Stimulated activated CD4-positive, alpha-beta T cell treated with anti-CD3 and anti-CD28 coated beads, TNF-alpha, amount 100 ng/mL, for 48 hours (primary cell): ENCODE measurements around the gene PTGR3.
"Not testable (repeated sequence)": the region's sequence is repeated elsewhere in the genome, so short reads cannot be mapped to it uniquely, and the experiment has no call there.

Source experiments
- DNase-seq, 3 donors: peaks; one replicate each; pipeline ENCODE4 v3.0.0-alpha.2; 2020; ENCODE audit warnings: low read depth in 3 of 3

The PTGR3 gene

GRCh38 chr18:75202696-75203365, 6.1 kb downstream of the PTGR3 start:
- DNase-seq, result no peak

- no peak for DNase-seq
Observed at GRCh38 chr18:75201282-75202270, 7.4 kb downstream of the PTGR3 start.

GRCh38 chr18:75200605-75201280, 8.2 kb downstream of the PTGR3 start:
- no peak for DNase-seq

DNA sequence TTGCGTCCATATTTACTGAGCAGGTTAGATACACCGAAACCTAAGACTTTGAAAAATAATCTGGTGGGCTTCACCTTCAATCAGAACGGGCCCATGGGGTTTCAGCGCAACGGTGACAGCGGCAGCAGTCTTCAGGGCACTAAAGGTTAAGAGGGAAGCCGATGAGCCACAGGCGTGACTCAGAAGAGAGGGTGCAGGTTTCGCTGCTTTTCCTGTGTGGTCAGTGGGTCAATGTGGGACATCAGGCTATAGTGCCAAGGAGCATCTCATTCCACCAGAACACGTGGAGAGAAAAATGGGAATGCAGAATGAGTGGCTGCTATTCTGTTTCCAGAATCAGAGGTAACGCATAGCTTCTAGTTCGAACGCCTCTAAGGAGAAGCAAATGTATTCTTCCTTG, 8.9 kb downstream of the PTGR3 start:
- no peak for DNase-seq

- no peak for DNase-seq
Observed at GRCh38 chr18:75199327-75199726, 9.6 kb downstream of the PTGR3 start.

GRCh38 chr18:75198036-75198435, 10.9 kb downstream of the PTGR3 start:
- DNase-seq, result no peak

GRCh38 chr18:75192899-75193298, 16.0 kb downstream of the PTGR3 start:
- DNase-seq, result no peak

DNA sequence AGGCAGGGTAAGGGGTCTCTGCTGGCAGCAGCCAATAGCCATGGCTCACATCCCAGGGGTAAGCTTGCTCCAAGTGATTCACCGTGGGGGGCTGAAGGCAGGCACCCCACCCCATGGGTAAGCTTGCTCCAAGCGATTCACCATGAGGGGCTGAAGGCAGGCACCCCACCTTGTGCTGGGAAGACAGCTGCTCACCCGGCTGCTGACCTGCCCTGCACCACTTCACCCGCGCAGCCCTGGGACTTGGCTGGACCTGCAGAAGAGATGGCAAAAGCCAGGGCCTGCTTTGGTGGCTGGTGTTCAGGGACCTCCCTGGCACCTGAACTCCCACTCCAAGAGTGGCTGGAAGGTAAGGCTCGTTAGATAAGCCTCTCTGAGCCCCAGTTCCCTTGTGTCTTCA, 19.2 kb downstream of the PTGR3 start:
- no peak for DNase-seq

- DNase-seq, result not testable (repeated sequence)
Observed at GRCh38 chr18:75187702-75188101, 21.2 kb downstream of the PTGR3 start.

GRCh38 chr18:75185460-75185859, 23.5 kb downstream of the PTGR3 start:
- no peak for DNase-seq

GRCh38 chr18:75183973-75184493, 24.9 kb downstream of the PTGR3 start:
- no peak for DNase-seq

DNA sequence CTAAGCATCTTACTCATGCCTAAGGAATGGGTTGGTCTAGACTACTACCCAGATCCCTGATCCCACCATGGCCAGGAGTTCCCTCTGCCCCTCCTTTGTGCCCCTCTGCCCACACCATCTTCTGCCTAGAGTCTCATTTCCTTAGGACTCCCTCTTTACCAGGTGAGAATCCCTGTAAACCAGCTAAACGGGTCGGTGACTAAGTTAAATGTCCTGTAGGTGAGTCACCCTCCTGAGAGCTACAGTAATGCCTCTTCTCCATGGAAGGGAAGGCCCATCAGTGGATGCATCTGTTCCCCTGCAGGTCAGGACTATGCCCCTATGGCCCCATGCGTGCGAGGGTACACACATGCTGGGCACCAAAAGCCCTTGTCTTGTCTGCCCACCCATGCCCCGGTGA, 25.4 kb downstream of the PTGR3 start:
- DNase-seq, result no peak

DNA sequence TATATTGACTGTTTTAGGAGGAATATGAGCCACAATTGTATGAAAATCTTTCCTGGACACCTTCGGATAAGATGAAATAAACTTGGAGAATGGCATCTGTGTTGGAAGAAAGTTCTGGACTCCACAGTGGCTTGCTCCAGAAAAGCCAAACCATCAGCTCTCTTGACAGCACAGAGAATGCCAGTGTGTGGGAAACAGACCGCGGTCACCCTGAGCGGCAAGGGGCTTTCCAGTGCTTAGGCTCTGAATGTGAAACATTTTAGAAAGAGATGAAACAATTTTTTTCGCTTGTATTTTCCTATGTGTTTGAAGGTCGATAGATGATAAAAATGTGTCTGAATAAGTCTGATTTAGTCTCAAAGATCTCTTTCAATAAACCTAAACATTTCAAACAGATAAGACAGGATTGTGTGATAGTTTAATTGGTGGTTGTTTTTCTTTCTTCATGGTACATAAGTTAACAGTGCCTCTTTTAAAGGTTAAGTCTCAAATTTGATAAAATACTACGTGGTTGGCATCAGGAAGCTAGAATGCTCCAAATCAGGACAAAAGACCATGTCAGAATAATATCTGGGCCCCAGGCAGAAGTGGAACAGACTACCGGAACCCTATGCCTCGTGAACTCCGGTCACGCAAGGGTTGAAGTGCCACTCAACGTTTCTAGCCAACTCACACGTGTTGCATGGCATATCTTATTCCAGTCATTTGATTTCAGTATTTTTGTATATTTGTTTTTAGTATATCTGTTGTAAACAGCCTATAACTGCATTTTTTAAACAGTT, 28.9 kb downstream of the PTGR3 start:
- no peak for DNase-seq

- DNase-seq, result no peak
Observed at GRCh38 chr18:75178376-75178775, 30.6 kb downstream of the PTGR3 start.

DNA sequence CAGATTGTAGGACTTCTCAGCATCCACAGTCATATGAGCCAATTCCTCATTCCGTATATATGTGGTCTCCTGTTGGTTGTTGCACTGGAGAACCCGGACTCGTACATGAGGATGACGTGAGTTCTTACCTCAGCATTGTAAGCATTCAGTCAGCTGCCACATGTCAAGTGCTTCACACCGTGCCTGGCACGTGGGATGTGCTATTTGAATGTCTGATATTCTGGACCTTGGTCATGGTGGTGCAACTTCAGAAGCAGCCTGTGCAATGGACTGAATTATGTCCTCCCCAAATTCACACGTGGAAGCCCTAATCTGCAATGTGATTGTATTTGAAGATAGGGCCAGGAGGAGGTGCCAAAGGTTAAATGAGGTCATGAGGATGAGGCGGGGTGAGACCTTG, 32.1 kb downstream of the PTGR3 start:
- no peak for DNase-seq

DNA sequence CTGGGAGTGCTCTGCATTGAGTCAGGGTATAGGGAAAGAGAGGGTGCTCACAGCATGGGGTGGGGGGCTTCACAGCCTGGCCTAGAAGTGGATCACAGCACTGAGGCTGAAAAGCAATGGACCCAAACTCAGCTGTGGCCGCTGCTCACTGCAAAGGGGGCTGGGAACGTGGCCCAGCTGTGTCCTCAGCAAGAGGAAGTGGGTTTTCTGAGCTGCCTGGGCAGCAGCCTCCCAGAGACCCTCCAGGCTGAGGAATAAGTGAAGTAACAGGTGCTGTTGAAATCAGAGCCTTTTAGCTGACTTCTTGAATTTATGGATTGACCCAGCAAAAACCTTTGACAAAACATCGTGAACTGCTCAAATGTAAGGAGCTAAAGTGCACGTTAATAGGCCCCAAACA, 35.2 kb downstream of the PTGR3 start:
- no peak for DNase-seq

- no peak for DNase-seq
Observed at GRCh38 chr18:75173125-75173432, 35.9 kb downstream of the PTGR3 start.

DNA sequence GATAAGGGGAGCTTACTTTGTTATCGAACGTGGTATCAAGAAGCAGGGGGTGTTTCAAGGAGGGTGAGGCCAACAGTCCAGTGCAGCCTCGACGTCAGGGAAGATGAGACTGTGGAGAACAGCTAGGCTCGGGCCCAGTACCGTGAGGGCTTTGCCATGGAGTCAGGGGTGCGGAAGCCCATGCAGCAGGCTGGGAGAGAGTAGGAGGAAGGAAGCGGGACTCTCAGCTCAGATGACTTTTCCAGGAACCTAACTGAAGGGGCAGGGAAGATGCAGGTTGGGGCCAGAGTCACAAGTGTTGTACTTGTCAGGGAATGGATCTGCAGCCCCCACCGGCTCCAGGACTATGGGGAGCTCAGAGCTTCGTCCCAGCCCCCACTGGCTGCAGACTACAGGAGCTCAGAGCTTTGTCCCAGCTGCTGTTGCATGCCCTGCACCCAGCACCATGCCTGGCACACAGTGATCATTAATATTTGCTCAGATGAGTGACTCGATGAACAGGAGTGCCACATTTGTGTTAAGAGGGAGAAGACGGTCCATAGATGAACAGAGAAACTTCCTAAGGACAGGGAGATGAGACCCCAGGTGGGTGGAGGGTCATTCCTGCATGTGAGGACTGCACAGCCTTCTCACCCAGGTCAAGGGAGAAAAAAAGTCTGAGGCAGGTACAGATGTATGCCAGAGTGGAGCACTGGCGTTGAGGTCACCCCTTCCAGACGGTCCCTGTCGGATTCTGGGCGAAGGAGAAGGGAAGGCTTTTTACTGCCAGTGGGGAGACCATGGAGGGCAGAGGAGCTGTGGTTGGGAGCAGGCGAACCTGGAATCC, 36.4 kb downstream of the PTGR3 start:
- DNase-seq, result no peak

- no peak for DNase-seq
Observed at GRCh38 chr18:75170916-75171315, 38.0 kb downstream of the PTGR3 start.

DNA sequence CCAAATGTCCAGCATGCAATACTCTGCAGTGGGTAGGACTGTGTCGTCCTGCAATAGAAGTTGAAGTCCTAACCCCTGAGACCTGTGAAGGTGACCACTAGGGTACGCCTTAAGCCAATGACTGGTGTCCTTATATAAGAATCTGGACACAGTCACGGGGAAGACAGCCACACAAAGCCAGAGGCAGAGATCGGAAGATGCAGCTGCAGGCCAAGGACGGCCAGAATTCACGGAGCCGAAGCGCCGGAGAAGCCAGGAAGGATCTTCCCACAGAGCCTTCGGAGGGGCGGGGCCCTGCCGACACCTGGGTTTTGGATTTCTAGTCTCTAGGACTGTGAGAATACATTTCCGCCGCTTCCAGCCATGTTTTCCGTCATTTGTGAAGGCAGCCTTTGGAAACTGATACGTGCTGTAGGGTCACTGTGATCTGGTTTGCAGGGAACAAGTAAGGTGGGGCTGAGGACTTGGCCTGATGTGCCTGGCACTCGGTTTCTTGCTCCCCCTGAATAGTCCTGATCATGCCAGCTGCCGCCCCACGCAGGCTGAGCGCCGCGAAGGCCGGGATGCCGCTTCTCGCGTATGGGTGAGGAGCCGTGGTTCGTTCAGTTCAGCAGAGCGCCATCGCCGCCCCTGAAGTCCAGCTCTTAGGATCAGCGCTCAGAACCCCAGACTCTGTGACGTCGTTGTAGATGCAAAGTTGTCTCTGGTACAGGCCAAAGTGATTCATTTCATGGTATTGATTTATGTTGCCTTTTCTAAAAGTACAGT, 38.7 kb downstream of the PTGR3 start:
- no peak for DNase-seq
